G401 (cell line): ENCODE results near the gene ADGRV1. TPM values are rescaled to one million over a fixed set of nuclear protein-coding genes. Genes with fewer than 3 reads are reported as not detected.

Source experiments
- DNase-seq: peaks from one replicate; pipeline ENCODE4 v3.0.0-alpha.2; 2015; ENCODE audit warnings: low spot score
- in situ Hi-C: cut with HindIII; loops from 2 replicates; pipeline ENCODE4 v1.10.0; 2016; ENCODE audit warnings: low sequenced_read_pairs, mixed read lengths
- total RNA-seq: library from RNA; depleted of rRNA; stranded (reverse); fragments of >200 nt; shearing (Covaris generic); gene quantifications from 2 replicates; pipeline ENCODE4 v1.2.3, GENCODE V29; 2014

Gene ADGRV1
- total RNA-seq, 1 experiment from 2014 or later = not detected

DNA sequence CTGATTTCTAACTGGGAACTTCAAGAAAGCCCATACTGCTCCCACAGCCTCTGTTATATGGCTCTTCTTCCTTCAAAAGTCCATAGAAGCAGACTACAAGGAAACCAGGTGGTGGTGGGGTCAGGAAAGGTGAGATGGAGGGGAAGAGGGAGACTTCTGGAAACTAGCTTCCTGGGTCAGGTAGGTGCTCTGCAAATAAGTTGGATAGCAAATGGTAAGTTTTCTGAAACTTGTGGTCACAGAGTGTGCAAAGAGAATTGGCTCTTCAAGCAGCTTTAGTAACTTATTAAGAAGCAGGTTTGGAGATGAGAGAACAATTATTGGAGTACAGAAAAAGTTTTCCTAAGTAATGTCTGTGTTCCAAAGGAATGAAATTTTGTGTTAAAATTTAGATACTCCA lies 316.9 kb downstream of the ADGRV1 start:
- no peak for DNase-seq
- in situ Hi-C loops = no loop called here

DNA sequence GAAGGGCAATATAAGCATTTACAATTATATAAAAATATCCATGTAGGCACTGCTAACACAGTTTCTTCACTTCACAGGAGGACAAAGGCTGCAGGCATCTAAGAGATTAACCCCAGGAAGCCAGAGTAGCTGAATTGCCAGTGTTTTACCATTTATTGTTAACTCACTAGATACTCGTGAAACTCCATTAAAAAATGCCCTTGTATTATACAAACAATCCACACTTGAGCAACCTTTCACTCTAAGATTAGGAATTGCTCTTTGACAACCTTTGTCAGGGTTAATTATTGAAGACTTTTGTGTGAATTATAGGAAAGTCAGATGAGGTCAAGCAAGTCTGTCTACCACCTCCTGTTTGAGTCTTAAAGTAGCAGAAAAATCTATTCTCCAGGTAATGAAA lies 317.8 kb downstream of the ADGRV1 start:
- no peak for DNase-seq
- in situ Hi-C loops = no loop called here

DNA sequence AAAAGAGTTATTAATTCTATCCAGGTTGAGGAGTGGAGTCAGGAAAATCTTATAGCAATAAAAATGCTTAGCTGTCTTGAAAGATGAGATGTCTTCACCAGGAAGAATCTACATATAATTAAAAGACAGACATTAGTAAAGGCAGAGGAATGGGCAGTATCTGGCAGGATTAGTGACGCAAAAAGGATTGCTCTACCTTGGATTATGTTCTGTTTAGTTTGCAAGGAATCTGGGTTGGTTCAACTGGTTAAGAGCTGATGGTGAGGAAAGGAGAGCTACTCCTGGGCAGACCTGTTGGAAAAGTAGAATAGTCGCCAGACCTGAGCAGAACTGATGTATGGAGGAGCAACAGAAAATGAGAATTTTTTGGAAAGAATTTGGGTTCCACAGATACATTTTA lies 318.5 kb downstream of the ADGRV1 start:
- no peak for DNase-seq
- in situ Hi-C loops = no loop called here

DNA sequence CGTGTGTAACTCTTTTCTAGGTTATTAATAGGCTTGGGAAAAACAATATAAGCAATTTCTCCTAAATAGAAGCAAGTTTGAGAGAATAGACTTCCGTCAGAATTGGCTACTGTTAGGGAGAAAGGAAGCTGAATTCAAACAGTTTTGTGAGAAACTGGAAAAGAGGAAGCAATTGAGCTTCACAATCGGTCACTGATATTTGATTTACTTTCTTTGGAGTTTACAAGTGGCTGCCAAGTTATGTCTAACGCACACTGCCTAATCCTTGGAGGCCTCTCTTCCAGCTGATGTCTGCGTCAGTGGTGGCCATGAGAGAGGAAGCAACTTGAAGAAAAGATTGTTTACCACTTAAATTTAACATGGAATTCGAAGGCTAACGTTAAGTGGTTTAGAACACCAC lies 319.5 kb downstream of the ADGRV1 start:
- DNase-seq = no peak

DNA sequence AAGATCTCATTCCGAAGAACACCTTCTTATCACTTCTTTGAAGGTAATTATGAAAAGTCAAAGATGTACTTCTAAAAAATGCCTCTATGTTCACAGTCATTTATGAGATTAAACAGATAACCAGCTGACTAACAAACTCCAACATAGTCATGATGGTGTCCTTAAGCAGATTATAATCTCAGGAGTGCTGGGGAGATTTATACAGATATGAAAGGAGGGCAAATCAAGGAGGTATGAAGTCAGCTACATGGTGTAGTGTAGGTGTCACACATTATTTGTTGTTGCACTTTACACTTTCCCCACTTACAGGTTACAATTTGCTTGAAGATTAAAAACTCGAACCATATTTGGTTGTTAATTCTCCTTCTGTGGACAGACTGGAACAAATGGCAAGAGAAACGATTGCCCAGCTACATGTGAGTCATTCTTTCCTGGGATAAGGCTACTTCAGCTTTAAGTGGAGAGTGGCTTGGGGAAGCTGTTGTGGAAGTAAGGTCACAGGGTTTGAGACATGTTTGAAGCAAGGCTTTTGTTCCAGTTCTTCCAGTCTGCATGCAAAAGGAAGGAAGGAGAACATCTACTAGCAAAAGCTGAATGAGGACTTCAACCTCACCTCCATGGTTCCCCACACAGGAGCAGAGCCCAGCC lies 320.1 kb downstream of the ADGRV1 start:
- no peak for DNase-seq
- in situ Hi-C loops = no loop called here

More for the DNA sequence above, 319.5 kb downstream of the ADGRV1 start:
- in situ Hi-C loops = no loop called here

DNA sequence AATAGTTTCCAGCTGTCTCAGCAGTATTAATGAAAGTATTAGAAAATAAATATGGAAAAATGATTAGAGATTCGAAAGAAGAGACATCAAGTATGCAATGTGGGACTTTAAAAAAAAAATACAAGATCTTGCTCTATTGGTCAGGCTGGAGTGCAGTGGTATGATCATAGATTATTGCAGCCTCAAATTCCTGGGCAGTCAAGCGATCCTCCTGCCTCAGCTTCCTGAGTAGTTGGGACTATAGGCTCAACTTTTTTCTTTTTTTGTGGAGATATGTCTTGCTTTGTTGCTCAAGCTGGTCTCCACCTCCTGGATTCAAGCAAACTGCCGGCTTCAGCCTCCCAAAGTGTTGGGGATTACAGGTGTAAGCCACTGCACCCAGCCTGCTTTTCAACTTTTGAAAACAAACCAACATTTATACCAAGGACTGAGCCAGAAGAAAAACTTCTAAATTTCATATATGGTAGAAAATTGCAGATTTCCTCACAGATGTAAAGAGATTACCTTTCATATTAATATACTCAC lies 323.1 kb downstream of the ADGRV1 start:
- DNase-seq = no peak
- in situ Hi-C loops = no loop called here

DNA sequence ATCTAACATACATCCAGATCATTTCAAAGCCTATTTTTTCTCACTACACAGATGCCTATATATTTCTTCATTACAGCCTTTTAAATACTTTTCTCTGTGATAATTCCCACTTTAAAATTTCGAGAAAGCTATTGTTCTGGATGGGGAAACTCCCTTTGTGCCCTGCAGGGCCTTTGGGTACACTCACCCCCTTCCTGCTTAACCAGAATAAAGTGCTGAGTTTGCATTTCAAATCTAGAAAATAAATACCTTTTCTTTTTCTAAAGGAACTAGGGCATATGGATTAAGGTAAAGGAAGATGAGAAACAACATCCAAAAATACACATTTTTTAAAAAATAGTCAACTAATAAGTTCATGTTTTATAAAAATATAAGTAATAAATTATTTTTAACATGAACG lies 323.9 kb downstream of the ADGRV1 start:
- in situ Hi-C loops = no loop called here
- DNase-seq = no peak

DNA sequence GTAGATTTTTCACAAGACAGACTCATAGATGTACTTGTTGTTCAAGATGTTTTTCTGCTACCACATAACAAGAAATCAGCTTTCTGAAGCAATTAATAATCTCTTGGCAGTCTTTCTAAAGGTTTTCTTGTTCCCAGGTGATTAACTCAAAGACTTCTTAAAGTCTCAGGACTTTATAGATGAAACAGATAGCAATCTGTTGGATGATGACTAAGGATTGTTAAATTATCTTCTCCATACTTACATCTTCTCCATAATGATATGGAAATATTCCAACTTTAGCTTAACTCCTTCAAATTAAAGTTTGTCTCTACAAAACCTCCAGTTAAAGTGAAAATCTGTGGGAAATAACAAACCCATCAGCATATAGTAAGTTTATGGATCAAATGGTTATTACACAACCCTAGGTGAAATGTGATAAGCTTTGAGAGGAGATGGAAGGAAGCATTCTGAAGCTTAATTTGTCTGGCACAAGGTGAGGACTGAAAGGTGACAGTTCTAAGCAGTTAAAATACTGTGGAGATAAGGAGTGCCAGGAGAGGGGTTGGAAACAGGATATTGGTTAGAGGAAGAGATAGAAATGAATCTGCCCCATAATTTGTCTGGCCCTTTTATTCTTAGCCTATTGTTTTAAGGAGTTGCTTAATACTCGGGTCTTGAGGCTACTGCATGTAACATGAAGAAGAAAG lies 326.7 kb downstream of the ADGRV1 start:
- in situ Hi-C loops = no loop called here
- DNase-seq = no peak

DNA sequence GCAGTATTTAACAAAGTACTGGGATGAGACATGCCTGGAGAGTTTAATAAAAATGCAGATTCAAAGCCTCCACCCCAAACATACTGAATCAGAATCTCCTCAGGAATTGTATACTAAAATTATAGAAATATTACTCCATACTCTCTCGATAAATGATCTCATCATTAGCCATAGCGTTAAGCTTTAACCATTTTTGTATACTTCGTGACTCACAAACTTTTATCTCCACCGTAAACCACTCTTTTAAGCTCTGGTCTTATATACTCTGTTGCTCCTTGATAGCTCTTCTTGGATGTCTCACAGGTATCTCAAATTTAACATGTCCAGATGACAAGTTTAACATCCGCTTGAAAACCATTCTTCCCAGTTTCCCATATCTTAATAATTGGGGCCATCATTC lies 327.8 kb downstream of the ADGRV1 start:
- in situ Hi-C loops = no loop called here
- no peak for DNase-seq

DNA sequence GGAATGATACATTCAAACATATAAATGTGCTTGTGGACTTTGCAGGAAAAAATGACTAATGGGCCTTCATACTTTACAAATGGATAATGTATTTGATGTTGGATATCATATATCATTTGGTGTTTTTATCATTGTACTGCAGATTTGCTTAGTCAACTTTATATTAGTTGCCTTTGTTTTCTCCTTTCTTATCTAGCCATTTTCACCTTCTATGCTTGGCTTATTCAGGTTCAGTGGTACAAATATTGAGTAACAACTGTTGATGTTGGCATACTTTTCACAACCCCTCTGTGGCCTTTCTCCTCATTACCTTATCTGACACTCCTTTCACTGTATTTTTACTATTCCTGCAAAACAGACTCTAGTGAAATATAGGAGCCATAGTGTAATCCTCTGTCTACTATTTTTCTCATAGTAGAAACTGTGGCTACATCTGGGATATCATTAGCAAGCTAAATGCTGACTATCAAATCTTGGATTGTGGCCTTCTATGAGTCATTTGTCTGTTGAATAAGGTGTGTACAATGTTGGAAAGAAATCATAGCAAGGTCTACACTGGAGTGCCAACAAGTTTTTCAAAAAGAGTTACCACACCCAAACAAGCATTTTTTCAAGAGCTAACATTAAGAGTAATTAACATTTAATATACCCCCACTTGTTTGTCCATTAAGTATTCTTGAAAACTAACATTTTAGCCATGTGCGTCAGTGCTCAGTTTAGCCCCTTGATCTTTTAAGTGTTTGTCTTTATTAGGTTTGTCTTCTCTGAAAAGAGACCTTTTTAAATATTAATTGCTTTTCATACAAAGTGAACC lies 330.1 kb downstream of the ADGRV1 start:
- in situ Hi-C loops = no loop called here
- no peak for DNase-seq

DNA sequence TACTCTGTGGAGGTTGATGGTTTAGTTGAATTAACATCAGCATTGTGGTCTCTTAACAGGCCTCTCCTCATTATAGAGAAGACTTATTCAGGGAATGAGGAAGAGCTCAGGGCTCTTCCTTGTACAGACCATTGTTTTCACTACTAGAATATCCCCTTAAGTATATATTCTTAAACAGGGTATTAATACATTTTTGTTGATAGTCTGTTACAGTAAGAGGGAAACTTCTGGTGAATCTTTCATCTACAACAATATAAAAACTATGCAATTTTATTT lies 330.7 kb downstream of the ADGRV1 start:
- no peak for DNase-seq
- in situ Hi-C loops = no loop called here

DNA sequence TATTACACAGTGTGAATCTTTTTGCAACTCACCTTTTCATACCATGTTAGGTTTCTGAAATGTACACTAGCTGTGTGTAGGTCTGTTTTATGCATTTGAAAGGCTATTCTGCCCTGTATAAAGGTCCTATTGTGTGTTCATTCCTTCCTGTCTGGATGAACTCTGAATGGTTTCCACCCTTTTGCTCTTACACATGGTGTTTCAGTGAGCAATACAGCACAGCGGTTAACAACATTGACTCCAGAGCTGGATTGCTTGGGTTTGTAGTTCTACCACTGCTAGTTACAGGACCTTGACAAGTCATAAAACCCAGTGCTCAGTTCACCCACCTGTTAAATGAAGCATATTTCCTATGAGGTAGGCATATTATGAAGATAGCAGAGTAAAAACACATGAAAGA lies 331.6 kb downstream of the ADGRV1 start:
- in situ Hi-C loops = no loop called here
- no peak for DNase-seq

DNA sequence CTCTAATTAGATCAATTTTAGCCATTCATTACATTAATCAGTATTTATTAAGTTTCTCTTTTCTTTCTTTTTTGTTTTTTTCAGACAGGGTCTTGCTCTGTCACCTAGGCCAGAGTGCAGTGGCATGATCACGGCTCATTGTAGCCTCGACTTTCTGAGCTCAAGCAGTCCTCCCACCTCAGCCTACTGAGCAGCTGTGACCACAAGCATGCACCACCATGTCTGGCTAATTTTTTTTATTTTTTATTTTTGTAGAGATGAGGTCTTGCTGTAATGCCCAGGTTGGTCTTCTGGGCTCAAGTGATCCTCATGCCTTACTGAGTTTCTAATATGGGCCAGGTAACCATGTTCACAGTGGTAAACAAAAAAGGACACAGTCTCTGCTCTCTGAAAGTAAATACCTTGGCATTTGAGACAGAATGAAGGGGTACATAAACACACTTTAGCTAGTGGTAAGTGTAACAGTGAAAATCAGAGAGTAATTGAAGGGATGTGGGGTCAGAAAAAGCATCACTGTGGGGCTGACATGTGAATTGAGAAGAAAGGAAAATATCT lies 336.3 kb downstream of the ADGRV1 start:
- in situ Hi-C loops = no loop called here
- DNase-seq = no peak

DNA sequence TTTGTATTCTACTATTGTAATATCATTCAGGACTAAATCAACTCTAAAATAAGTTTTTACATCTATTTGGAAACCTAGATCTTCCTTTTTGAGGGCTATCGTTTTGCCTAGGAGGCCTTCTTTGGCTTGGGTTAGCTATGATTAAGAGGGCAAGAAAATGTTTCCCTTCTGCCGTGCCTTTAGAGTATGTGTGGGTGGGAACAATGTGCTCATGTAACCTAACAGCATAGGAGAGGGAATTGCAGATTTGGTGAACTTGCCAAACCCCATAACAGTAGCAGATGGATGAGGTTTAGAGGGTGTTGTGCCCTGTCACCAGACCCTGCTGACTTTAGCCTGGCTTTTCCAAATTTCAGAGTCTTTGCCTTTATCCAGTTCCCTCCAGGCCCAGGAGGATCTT lies 339.0 kb downstream of the ADGRV1 start:
- DNase-seq = no peak
- in situ Hi-C loops = no loop called here

DNA sequence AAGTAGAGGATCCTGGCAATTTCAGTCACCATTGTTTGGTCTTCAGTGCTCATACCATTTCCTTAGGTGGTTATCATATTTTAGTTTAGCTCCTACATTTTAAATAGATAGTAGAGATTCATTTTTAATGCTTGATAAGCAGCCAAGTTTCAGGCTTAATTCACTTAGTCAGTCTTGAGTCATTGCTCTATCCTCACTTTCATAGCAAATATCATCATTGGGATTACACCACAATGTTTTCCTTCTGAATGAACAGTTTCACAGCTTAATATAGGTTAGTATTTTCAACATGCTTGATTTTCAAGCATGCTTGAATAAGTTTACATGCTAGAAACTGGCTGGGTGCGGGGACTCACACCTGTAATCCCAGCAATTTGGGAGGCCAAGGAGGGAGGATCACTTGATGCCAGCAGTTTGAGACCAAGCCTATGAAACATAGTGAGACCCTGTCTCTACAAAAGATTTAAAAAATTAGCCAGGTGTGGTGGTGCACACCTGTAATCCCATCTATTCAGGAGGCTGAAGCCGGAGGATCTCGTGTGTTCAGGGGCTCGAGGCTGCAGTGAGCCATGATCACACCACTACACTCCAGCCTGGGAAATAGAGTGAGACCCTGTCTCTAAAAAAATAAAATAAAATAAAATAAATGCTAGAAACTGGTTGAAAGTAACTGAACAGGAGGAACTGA lies 339.9 kb downstream of the ADGRV1 start:
- DNase-seq = no peak
- in situ Hi-C loops = no loop called here

DNA sequence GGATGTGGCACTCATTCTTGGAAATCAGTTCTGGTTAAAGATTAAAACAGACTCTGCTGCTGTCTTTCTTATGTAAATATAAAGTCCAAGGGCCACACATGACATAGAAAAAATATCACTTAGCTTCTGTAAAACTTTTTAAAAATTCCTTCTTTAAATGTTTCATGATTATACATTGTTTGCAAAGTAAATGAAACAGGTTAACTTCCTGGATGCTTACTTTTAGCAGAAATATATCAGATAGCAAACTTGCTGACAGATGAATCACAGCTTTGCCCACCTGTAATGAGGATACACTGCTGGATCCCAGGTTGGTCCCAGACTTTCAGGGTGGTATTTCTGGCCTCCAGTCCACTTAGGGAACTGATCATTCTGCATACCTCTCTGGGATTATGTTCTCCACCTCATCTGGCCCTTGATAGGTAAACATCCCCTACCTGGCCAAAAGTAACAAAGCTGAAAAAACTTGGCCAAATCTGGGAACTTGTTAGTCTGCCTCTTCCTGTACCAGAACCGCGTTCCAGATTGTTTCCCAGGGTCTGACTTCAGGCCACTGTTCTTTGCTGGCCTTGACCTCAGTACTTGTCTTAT lies 340.5 kb downstream of the ADGRV1 start:
- in situ Hi-C loops = no loop called here
- DNase-seq = no peak

DNA sequence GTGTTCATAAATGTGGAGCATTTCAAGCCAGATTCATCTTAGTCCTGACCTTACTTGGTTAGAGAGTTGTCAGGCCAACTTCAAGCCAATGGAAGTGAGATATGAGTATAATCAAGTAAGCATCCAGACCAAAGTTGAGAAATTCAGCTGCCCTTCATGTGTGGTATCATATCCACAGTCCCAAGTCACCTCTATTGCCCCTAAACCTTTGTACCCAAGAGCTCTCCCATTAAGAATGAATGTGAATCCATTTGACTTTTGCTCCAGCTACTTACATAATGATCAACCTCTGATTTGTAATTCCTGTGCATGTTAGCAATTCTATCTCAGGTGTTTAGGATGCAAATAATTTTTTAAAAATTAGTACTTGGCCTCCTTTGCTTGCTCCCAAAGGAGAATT lies 342.7 kb downstream of the ADGRV1 start:
- in situ Hi-C loops = no loop called here
- DNase-seq = no peak

DNA sequence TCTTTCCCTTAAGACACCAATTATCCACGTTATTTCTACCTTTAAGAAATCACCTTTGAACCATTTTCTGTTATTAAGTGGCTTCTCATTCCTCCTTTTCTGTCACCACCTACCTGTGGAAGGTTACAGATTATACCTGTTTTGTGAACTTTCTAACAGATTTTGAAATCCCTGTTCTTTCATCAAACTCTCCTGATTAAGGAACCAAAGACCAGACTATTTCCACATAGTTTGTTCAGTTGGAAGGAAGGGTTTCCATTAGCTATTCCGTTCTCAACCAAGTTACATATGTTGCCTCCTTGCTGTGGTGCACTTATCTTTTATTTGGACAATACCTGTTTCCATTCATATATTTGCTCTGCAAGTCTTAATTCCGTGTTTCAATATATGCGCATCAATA lies 343.6 kb downstream of the ADGRV1 start:
- DNase-seq = no peak
- in situ Hi-C loops = no loop called here

DNA sequence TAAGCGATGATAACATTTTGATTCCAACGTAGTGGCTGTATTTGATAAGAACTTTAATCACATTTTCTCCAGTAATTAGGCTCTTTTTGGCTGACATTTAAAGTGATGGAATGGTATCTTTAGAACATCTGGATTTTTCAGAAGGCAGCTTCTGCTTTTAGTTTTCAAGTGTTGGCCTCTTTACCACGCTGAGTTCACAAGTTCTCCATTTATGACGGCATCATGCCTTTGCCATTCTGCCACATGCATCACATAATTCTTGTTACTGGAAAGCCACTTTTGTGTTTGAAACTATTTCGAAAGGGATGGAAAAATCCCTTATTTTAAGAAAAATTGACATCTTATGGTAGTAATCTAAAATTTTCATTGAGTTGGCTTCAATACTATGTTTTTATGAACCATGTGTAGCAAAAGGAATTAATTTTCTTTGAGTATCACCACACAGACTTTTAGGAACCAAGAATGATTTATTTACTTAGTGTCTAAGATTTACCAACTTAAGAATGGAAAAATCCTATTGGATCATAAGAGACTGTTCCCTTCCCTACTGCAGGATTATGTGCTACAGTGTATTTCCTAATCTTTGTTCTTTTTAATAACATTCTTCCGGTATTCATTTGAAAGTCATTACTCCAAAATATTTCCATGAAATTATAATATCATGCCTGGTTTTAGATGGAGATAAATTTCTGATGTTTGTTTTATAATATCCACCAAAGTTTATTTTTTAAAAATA lies 344.2 kb downstream of the ADGRV1 start:
- no peak for DNase-seq
- in situ Hi-C loops = no loop called here
